Activated B cell treated with CpG ODN at 0.5 μM for 24 hours (primary cell): ENCODE results near the gene IGHMBP2. TPM values are rescaled to one million over a fixed set of nuclear protein-coding genes. Genes with fewer than 3 reads are reported as not detected.

ENCODE experiments used
- ATAC-seq: fragments of 200-7000 bp; cut with Tn5 transposase; one replicate; pipeline ENCODE4 v1.10.0; 2021; ENCODE audit warnings: low read depth, mild to moderate bottlenecking, moderate library complexity
- CTCF ChIA-PET: fragments of 350-600 bp; sonication (Branson Sonifier 250); formaldehyde crosslinking; loops from one replicate; lab custom pipeline; 2021; ENCODE audit warnings: antibody characterized with exemption; lab: Charles Lee
- POLR2A ChIA-PET: fragments of 350-600 bp; sonication (Branson Sonifier 250); formaldehyde crosslinking; loops from one replicate; lab custom pipeline; 2021; ENCODE audit warnings: antibody characterized with exemption; lab: Charles Lee
- DNase-seq: peaks from one replicate; pipeline ENCODE4 v3.0.0; 2022
- H3K27ac Mint-ChIP-seq: one replicate; pipeline ENCODE4 v1.8.0; 2020; ENCODE audit warnings: mixed read lengths
- H3K27me3 Mint-ChIP-seq: one replicate; pipeline ENCODE4 v1.8.0; 2021; ENCODE audit warnings: mixed read lengths
- H3K36me3 Mint-ChIP-seq: one replicate; pipeline ENCODE4 v1.8.0; 2021; ENCODE audit warnings: low read depth, mixed read lengths
- H3K4me1 Mint-ChIP-seq: one replicate; pipeline ENCODE4 v1.8.0; 2021; ENCODE audit warnings: mixed read lengths
- H3K4me3 Mint-ChIP-seq: one replicate; pipeline ENCODE4 v1.8.0; 2020; ENCODE audit warnings: mild to moderate bottlenecking, mixed read lengths
- H3K9me3 Mint-ChIP-seq: one replicate; pipeline ENCODE4 v1.8.0; 2020; ENCODE audit warnings: mixed read lengths
- CTCF ChIP-seq: fragments of 200-600 bp; IDR thresholded peaks from one replicate; pipeline ENCODE4 v1.8.0; 2022; ENCODE audit warnings: antibody characterized with exemption, mild to moderate bottlenecking
- intact Hi-C: fragments of 100-400 bp; cut with micrococcal nuclease; formaldehyde crosslinking; loops from one replicate; pipeline ENCODE4 v1.15.1; 2024
- total RNA-seq: library from RNA; stranded (reverse); gene quantifications from 2 replicates; pipeline ENCODE4 v1.2.3, GENCODE V29; 2022

The IGHMBP2 gene
- total RNA-seq, 1 donor from 2014 or later = 33.8 TPM

- H3K27me3 Mint-ChIP-seq = no peaks in the 10 kb centered on the region
- intact Hi-C loops = no loop called here
- ChIA-PET CTCF (interaction anchor here (0.6 kb wide), 1 partner anchor 739 kb away, joined by 4 read pairs; no protein-coding TSS in a partner anchor), POLR2A (no interaction called here)
- peaks cover 66% of the 10 kb centered on the region for H3K36me3 Mint-ChIP-seq
- no peak overlapping the region for H3K4me3 Mint-ChIP-seq
- H3K4me1 Mint-ChIP-seq = peaks cover 9% of the 10 kb centered on the region
- no peak overlapping the region for H3K27ac Mint-ChIP-seq
- ATAC-seq (no peak), DNase-seq (no peak)
- no peak for TF ChIP-seq CTCF
- H3K9me3 Mint-ChIP-seq = peaks cover 3% of the 10 kb centered on the region
These were observed 27.5 kb downstream of the IGHMBP2 start for GRCh38 chr11:68930991-68931855.

DNA sequence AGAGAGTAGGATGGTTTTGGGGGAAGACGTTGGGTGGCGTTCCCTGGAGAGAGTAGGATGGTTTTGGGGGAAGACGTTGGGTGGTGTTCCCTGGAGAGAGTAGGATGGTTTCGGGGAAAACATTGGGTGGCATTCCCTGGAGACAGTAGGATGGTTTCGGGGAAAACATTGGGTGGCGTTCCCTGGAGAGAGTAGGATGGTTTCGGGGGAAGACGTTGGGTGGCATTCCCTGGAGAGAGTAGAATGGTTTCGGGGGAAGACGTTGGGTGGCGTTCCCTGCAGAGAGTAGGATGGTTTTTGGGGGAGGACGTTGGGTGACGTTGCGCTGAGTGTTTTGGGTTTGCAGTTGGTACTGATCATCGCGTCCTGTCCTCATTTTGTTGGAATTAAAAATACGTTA, 28.2 kb downstream of the IGHMBP2 start:
- no peak overlapping the region for H3K4me3 Mint-ChIP-seq
- ATAC-seq = no peak
- DNase-seq = no peak
- peaks cover 9% of the 10 kb centered on the region for H3K4me1 Mint-ChIP-seq
- no peaks in the 10 kb centered on the region for H3K27me3 Mint-ChIP-seq
- peaks cover 65% of the 10 kb centered on the region for H3K36me3 Mint-ChIP-seq
- no peak for TF ChIP-seq CTCF
- H3K27ac Mint-ChIP-seq = no peak overlapping the region
- H3K9me3 Mint-ChIP-seq = peaks cover 3% of the 10 kb centered on the region
- intact Hi-C loops = no loop called here
- ChIA-PET CTCF (no interaction called here), POLR2A (no interaction called here)

GRCh38 chr11:68932358-68932757, 28.7 kb downstream of the IGHMBP2 start:
- Mint-ChIP-seq H3K9me3 (no peaks in the 10 kb centered on the region), H3K4me3 (no peak overlapping the region), H3K27me3 (no peaks in the 10 kb centered on the region), H3K27ac (no peak overlapping the region), H3K4me1 (peaks cover 4% of the 10 kb centered on the region), H3K36me3 (peaks cover 65% of the 10 kb centered on the region)
- DNase-seq (no peak), ATAC-seq (no peak)
- intact Hi-C loops = no loop called here
- POLR2A ChIA-PET = no interaction called here
- no peak for TF ChIP-seq CTCF
- CTCF ChIA-PET = no interaction called here

DNA sequence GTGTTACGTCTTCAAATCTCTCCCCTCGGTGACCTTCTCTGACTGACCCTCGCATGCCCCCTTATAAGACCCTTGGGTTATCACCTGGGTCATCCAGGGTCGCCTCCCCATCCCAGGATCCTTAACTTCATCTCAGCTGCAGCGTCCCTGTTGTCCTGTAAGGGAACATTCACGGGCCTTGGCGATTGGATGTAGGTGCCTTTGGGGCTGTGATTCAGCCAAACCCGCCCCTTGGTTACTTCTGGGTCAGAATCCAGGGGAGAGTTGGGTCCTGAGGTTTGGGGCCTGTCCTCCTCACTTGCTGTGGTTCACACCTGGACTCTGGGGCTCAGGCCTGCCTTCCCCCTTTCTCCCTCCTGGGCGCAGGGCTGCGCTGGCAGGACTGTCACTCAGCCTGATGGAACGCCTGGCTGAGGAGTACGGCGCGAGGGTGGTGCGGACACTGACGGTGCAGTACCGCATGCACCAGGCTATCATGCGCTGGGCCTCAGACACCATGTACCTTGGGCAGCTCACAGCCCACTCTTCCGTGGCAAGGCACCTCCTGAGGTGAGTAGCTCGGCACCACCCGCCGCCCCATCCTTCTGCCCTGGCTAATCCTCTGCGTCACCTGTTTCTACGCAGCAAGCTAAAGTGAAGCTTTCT, 29.4 kb downstream of the IGHMBP2 start:
- DNase-seq = no peak
- CTCF ChIA-PET = no interaction called here
- intact Hi-C loops = no loop called here
- no peaks in the 10 kb centered on the region for H3K9me3 Mint-ChIP-seq
- no peak overlapping the region for H3K27ac Mint-ChIP-seq
- H3K4me3 Mint-ChIP-seq = no peak overlapping the region
- H3K36me3 Mint-ChIP-seq = peaks cover 66% of the 10 kb centered on the region
- H3K4me1 Mint-ChIP-seq = no peaks in the 10 kb centered on the region
- H3K27me3 Mint-ChIP-seq = no peaks in the 10 kb centered on the region
- POLR2A ChIA-PET = no interaction called here
- no peak for TF ChIP-seq CTCF
- no peak for ATAC-seq

DNA sequence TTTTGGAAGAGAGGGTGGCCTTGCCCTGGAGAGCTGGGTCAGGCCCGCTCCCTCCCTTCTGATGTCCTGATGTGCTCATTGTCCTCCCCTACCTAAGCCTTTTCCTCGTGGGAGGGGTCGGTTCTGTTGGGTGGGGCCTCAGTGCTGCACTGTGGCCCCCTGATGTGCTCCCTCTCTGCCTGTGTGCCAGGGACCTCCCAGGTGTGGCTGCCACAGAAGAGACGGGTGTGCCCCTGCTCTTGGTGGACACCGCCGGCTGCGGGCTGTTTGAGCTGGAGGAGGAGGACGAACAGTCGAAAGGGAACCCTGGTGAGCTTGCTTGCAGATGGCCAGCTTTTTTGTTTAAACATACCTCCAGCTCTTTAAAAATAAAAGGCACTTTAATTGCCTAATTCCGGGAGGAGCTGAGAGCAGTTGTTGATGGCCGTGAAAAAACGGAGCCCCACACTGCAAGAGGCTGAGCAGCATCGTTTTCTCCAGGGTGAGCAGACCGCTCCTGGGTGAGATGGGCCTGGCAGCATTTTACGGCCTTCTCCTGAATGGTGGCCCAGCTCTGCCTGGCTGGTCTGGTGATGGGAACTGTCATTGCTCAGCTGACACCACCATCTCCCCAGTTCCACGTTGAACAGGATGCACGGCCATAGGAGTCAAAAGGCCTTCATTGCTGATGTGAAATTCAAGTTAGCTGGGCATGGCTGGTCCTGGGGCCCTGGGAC, 30.1 kb downstream of the IGHMBP2 start:
- Mint-ChIP-seq H3K4me3 (no peak overlapping the region), H3K4me1 (no peaks in the 10 kb centered on the region), H3K36me3 (peaks cover 65% of the 10 kb centered on the region), H3K9me3 (no peaks in the 10 kb centered on the region), H3K27ac (no peak overlapping the region), H3K27me3 (no peaks in the 10 kb centered on the region)
- ChIA-PET POLR2A (no interaction called here), CTCF (no interaction called here)
- intact Hi-C loops = no loop called here
- ATAC-seq (no peak), DNase-seq (no peak)
- TF ChIP-seq CTCF = no peak
